HG03432 (cell line): ENCODE measurements around the gene SESN1.
"Not testable (repeated sequence)": the region's sequence is repeated elsewhere in the genome, so short reads cannot be mapped to it uniquely, and the experiment has no call there.

Experiments
- ATAC-seq: cut with Tn5 transposase; IDR thresholded peaks from one replicate; pipeline ENCODE4 v1.9.1; 2021; ENCODE audit warnings: mild to moderate bottlenecking, moderate library complexity; ENCODE audit not compliant: unreplicated experiment

Gene SESN1

DNA sequence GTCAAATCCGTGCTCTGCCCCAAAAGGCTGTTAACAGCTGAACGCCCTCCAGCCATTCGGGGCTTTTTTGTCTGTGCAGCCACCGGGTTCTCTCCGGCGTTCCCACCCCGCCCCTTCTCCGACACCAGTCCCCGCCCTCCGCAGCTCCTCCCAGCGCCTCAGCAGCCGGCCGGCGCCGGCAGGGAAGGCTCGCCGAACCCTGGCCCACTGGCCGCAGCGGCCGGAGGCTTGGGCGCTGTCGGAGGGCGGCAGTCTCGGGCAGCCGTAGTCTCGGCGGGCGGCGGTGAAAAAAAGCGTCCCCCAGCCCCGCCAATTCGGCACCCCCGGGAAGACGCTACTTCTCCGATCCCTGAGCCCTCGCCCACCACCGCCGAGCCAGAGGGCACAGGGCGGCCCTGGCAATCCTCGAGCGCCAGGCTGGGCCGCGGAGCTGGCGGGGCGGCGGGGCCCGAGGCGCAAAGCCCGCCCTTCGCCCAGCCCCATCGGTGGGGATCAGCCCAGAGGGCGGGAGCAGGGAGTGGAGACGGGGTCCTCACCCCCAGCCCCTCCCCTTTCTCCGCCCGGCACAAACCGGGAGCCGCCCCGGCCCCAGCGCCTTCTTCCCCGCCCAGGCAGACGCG is at the start of gene SESN1:
Gene SESN1, minus strand, starts transcription at position 431 of the 620 bp plus-strand sequence. CDS start 773 bp downstream, outside the sequence.
- ATAC-seq: peak; percentile 71

DNA sequence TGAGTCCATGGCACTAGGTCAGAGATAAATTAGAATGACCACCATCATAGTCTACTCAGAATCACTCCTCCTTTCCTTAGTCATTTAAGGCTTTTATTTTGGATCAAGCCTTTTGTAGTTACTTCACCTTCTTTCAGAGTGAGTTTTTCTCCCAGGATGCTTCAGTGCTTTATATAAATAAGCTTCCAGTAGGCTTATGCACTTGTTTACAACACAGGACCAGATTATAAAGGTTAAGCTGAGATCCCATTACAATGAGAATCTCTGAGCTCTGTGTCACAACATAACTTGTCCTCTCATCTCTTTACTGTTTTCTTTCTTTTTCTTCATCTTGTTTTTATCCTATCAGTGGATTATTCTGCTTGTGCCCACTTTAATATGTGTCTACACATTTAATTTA is 48.5 kb upstream of the SESN1 start:
- ATAC-seq: no peak

DNA sequence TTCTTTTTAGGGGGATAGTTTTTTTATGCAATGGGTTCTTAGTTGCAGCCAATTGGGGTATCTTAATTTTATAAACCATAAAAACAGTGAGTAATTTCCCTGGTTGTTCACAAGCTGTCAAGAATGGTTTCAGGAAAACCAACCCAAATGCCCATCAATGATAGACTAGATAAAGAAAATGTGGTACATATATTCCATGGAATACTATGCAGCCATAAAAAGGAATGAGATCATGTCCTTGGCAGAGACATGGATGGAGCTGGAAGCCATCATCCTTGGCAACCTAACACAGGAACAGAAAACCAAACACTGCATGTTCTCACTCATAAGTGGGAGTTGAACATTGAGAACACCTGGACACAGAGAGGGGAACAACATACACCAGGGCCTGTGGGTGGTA is 47.4 kb upstream of the SESN1 start:
- ATAC-seq: not testable (repeated sequence)

DNA sequence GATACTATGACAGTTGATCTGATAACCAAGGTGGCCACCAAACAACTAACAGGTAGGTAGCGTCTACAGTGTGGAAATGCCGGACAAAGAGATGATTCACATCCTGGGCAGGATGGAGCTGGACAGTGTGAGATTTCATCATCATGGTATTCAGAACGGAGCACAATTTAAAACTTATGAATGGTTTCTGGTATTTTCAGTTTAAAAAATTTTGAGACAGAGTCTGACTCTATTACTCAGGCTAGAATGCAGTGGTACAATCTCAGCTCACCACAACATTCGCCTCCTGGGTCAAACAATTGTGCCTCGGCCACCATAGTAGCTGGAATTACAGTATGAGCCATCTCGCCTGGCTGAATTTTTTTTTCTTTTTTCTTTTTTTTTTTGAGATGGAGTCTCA is 44.5 kb upstream of the SESN1 start:
- no peak for ATAC-seq

DNA sequence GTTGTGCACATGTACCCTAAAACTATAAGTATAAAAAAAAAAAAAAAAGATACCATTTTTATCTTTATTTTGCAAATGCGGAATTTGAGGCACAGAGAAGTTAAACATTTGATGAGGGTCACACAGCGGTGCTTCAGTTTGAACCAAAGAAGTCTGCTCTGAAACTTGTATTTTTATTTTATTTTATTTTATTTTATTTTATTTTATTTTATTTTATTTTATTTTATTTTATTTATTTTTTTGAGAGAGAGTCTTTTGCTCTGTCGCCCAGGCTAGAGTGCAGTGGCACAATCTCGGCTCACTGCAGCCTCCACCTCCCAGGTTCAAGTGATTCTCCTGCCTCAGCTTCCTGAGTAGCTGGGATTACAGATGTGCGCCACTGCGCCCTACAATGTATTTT is 41.9 kb upstream of the SESN1 start:
- ATAC-seq: not testable (repeated sequence)

DNA sequence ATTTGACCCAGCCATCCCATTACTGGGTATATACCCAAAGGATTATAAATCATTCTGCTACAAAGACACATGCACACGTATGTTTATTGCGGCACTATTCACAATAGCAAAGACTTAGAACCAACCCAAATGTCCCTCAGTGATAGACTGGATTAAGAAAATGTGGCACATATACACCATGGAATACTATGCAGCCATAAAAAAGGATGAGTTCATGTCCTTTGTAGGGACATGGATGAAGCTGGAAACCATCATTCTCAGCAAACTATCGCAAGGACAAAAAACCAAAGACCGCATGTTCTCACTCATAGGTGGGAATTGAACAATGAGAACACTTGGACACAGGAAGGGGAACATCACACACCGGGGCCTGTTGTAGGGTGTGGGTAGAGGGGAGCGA is 41.4 kb upstream of the SESN1 start:
- not testable (repeated sequence) for ATAC-seq

DNA sequence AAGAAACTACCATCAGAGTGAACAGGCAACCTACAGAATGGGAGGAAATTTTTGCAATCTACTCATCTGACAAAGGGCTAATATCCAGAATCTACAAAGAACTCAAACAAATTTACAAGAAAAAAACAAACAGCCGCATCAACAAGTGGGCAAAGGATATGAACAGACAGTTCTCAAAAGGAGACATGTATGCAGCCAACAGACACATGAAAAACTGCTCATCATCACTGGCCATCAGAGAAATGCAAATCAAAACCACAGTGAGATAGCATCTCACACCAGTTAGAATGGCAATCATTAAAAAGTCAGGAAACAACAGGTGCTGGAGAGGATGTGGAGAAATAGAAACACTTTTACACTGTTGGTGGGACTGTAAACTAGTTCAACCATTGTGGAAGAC is 41.0 kb upstream of the SESN1 start:
- ATAC-seq: not testable (repeated sequence)

DNA sequence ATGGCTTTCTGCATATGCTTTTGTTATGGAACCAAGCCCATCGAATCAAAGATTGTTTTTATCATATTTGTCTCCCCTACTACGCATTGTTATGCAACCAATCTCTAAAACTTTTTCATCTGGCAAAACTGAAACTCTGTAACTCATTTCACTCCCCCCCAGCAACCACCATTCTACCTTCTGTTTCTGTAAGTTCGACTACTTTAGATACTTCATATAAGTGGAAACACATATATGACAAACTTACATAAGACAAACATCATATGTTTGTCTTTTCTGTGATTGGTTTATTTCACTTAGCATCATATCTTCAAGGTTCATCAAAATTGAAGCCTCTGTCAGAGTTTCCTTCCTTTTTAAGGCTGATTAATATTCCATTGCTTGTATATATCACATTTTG is 35.4 kb upstream of the SESN1 start:
- ATAC-seq: no peak

DNA sequence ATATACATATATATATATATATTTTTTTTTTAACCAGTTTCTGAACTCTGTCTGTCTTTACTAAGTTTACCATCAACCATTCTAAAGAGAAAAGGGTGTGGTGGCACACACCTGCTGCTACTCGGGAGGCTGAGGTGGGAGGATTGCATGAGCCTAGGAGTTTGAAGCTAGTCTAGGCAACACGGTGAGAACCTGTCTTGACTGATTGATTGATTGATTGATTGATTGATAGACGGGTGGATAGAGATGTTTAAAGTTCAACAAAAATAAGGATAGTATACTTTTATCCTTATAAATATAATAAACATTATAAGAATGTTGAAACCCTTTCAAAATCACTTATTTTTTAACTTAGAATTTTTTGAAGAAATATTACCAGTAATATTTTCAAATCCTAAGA is 30.9 kb upstream of the SESN1 start:
- no peak for ATAC-seq

DNA sequence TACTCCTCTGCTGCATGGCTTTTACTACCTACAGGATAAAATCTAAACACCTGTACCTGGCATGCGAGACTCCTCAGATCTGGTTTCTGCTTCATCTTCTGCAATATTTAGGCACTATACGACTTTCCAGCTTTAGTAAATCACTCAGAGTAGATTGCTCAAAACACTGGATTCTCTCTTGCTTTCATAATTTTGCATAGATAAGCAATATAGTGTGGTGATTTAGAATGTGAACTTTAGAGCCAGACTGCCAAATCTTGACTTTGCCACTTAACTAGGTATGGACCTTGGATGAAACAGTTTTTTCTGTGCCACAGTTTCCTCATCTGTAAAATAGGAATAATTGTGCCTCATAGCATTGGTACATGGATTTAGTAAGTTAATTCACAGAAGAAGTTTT is 29.6 kb upstream of the SESN1 start:
- no peak for ATAC-seq

DNA sequence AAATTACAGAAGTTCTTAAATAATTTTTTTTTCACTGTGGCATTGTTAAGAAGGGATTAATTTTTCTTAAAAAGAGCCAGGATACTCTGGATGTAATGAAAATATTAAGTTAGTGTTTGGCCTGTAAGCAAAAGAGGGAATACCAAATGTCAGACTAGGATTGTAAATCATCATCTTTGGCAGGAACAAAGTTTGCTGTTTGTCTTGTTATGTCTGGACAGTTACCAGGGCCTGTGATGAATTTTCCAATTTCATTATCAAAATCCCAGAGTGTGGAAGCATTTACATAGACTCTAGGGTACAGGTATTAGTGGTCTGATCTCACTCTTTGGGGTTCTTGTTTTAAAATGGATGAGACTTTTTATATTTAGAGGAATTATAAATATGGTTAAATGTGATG is 26.8 kb upstream of the SESN1 start:
- ATAC-seq: no peak

DNA sequence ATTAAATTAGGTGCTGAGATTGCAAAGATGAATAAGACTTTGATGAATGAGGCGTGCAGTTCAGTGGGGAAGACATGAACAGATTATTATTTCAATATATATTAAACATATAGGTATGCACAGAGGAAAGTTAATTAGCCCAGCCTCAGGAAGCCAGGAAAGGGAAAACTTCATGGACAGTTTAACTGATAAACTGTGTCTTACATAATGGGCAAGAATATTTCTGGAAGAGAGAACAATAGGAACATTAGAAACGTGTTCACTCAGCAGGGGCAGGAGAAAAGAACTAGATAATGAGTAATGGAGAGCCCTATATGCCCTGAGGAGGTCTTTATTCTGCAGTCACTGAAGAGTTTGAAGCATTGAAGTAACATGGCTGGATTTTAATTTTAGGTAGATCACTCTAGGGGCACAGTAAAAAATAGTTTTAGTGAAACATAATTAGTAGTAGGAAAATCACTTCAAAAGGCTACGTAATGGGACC is 24.3 kb upstream of the SESN1 start:
- no peak for ATAC-seq

DNA sequence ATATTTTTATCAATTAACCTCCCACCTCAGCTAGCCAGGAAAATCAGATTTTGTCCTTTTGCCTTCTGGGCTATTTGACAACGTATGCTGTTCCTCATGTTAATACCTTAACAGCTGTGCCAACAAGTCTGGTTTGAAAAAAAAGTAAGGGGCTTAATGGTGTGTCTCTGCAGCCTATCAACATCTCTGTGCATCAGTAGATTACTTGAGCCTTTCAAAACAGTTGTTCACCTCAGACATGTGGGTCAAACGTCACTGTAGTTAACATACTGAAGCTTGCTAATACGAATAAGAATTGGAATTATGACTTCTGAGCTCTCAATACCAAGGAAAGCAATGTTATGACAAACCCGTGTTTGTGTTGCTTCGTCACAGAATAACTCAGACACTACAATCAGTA is 23.7 kb upstream of the SESN1 start:
- no peak for ATAC-seq

DNA sequence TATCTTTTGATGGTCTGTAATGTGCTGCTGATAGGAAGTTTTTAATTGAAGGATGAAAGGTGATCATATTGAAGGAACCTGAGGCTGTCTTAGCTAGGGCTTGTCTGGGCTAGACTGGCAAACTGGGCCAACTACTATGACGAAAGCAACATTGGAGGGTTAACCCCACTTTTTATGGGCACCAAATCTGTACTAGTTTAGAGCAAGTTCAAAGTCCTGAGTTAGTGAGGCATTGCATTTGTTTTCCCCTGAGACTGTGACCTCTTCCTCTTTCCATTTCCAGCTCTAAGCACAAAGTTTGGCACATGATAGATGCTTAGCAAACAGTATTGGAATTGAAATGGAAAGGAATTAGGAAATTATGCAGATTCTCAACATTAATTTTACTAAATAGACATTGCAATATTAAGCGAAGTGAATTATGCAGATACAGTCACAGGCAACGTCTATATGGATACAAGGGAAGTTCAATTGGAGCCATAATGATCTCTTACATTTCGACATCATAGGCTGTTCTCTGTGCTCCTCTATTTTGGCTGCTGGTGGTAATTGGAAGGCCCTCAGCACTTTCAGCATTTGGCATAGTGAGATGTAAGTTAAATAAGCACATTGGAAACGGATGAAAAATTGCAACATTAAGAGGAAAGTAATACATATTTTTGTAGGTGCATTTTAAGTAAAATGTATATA is 22.8 kb upstream of the SESN1 start:
- peak; percentile 89 for ATAC-seq

DNA sequence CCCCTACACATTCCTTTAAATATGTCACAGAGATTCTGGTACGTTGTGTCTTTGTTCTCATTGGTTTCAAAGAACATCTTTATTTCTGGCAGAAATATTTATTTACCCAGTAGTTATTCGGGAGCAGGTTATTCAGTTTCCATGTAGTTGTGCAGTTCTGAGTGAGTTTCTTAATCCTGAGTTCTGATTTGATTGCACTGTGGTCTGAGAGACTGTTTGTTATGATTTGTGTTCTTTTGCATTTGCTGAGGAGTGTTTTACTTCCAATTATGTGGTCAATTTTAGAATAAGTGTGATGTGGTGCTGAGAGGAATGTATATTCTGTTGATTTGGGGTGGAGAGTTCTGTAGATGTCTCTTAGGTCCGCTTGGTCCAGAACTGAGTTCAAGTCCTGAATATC is 18.0 kb upstream of the SESN1 start:
- ATAC-seq: not testable (repeated sequence)

DNA sequence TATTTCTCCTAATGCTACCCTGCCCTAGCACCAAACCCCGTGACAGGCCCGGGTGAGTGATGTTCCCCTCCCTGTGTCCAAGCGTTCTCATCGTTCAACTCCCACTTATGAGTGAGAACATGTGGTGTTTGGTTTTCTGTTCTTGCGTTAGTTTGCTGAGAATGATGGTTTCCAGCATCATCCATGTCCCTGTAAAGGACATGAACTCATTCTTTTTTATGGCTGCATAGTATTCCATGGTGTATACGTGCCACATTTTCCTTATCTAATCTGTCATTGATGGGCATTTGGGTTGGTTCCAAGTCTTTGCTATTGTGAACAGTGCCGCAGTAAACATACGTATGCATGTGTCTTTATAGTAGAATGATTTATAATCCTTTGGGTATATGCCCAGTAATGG is 15.0 kb upstream of the SESN1 start:
- not testable (repeated sequence) for ATAC-seq

DNA sequence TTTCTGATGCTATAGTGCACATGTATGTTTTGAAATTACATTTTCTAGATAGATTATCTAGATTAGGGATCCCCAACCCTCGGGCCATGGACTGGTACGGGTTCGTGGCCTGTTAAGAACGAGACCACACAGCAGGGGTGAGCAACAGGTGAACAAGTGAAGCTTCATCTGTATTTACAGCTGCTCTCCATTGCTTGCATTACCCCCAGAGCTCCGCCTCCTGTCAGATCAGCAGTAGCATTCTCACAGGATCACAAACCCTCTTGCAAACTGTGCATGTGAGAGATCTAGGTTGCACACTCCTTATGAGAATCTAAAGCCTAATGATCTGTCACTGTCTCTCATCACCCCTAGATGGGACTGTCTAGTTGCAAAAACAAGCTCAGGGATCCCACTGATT is 11.0 kb upstream of the SESN1 start:
- no peak for ATAC-seq

DNA sequence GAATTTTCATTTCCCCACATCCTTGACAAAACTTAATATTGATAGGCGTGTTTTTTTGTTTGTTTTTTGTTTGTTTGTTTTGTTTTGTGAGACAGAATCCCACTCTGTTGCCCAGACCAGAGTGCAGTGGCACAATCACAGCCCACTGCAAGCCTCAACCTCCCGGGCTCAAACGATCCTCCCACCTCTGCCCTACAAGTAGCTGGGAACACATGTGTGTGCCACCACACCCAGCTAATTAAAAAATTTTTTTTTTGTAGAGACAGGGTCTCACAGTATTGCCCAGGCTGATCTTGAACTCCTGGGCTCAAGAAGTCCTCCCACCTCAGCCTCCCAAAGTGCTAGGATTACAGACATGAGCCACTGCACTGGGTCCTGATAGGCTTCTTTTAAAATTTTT is 9.9 kb upstream of the SESN1 start:
- ATAC-seq: no peak

DNA sequence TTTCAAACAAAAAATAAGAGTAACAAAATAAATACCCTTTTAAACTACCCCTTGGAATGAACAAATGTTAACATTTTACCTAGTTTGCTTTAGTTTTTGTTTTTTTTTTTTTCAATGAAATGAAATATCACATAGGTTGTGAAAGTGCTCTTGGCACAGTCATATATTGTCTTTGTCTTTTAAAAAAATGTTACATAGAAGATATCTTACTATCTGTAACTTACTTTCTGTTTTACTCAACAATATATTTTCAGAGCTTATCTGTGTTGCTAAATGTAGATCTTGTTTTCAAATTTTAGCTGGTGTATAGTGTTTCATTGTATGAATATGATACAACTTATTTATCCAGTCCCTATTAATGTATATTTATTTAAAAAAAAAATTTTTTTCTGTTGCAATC is 9.3 kb upstream of the SESN1 start:
- ATAC-seq: peak; percentile 58

DNA sequence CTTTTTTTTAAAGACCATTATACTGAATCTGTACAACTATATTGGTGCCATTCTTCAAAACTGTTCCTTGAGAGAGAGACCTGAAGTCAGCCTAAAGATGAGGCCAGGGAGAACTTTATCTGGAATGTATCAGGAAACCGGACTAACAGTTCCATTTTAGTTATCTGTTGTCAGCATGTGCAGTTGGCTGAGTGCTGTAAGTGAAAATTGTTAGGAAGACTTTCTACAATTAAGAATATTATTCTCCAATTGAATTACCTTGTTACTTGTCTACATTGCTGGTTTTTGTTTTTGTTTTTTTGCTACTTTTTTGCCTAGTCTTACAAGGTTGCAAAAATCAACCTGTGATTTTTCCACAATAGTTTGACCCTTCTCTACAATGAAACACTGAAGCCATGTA is 8.1 kb upstream of the SESN1 start:
- no peak for ATAC-seq

DNA sequence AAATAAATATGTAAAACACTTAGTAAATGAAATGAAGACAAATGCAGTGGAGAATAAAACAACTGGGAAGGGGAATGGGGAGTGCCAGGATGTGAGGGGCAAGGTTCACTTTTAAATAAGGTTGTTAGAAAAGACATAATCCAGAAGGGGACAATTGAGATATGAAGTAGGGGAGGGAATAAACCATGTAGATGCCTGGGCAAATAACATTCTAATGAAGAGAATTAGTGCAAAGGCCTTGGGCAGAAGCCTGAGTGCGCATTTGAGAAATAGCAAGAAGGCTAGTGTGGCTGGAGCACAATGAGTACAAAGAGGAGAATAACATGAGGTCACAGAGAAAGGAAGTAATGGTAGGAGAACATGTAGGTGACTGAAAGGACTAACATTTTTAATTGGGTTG is 3.0 kb upstream of the SESN1 start:
- ATAC-seq: no peak

DNA sequence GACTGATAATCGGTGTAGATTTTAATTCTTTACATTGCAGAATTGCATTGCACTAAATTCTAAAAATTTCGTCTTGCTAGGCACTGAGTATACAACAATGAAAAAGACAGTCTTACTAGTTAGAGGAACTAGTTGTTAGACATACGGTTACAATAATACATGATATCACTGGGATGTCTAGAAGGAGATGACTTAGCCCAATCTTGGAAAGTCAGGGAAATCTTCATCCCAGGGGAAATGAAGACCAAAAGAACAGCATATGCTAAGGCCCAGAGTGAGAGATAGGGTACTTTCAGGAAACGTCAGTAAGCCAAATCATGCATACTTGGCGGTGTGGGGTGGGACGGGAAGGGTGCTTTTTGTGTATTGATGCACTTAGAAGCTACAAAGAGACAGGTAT is 1.6 kb upstream of the SESN1 start:
- ATAC-seq: no peak

DNA sequence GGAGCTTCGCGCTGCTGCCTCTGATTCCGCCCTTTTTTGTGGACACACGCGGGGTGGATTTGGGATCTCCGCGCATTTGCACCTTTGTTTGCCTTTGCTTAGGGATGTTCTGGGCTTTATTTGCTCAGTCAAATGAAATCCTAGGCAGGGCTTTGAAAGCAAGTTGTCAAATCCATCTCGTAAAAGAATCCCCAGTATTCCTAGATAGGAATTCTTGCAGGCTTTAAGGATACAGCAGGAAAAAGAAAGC is 1.1 kb upstream of the SESN1 start:
- no peak for ATAC-seq
